ENCODE measurements around the gene NXN. TPM values are rescaled to one million over a fixed set of nuclear protein-coding genes. Genes with fewer than 3 reads are reported as not detected.

NXN gene
- total RNA-seq, 1 donor from 2014 or later = 177 TPM

- Mint-ChIP-seq H3K4me1 (ENCODE audit: low read depth, unreplicated experiment) (peaks cover 4% of the 10 kb centered on the region), H3K9me3 (ENCODE audit: unreplicated experiment) (peaks cover 11% of the 10 kb centered on the region), H3K27me3 (ENCODE audit: unreplicated experiment) (peaks cover 3% of the 10 kb centered on the region), H3K36me3 (ENCODE audit: unreplicated experiment) (no peaks in the 10 kb centered on the region), H3K4me3 (ENCODE audit: unreplicated experiment) (no peak overlapping the region), H3K27ac (ENCODE audit: unreplicated experiment) (peak overlapping the region; percentile 28)
- DNase-seq = no peak
- no peak for TF ChIP-seq CTCF (IDR thresholded peaks at IDR 0.05; ENCODE audit: partially characterized antibody, unreplicated experiment)
Observed at GRCh38 chr17:992933-993332, 13.4 kb upstream of the NXN start.

GRCh38 chr17:988561-988960, 9.0 kb upstream of the NXN start:
- Mint-ChIP-seq H3K27ac (ENCODE audit: unreplicated experiment) (no peak overlapping the region), H3K4me1 (ENCODE audit: low read depth, unreplicated experiment) (peaks cover 3% of the 10 kb centered on the region), H3K4me3 (ENCODE audit: unreplicated experiment) (no peak overlapping the region), H3K27me3 (ENCODE audit: unreplicated experiment) (peaks cover 2% of the 10 kb centered on the region), H3K36me3 (ENCODE audit: unreplicated experiment) (no peaks in the 10 kb centered on the region), H3K9me3 (ENCODE audit: unreplicated experiment) (peaks cover 6% of the 10 kb centered on the region)
- no peak for TF ChIP-seq CTCF (IDR thresholded peaks at IDR 0.05; ENCODE audit: partially characterized antibody, unreplicated experiment)
- DNase-seq = no peak

- H3K4me1 Mint-ChIP-seq (ENCODE audit: low read depth, unreplicated experiment) = peaks cover 3% of the 10 kb centered on the region
- H3K4me3 Mint-ChIP-seq (ENCODE audit: unreplicated experiment) = no peak overlapping the region
- H3K9me3 Mint-ChIP-seq (ENCODE audit: unreplicated experiment) = peaks cover 6% of the 10 kb centered on the region
- H3K36me3 Mint-ChIP-seq (ENCODE audit: unreplicated experiment) = no peaks in the 10 kb centered on the region
- H3K27me3 Mint-ChIP-seq (ENCODE audit: unreplicated experiment) = peaks cover 2% of the 10 kb centered on the region
- DNase-seq = no peak
- no peak for TF ChIP-seq CTCF (IDR thresholded peaks at IDR 0.05; ENCODE audit: partially characterized antibody, unreplicated experiment)
- no peak overlapping the region for H3K27ac Mint-ChIP-seq (ENCODE audit: unreplicated experiment)
Observed at GRCh38 chr17:987931-988330, 8.4 kb upstream of the NXN start.

- Mint-ChIP-seq H3K27me3 (ENCODE audit: unreplicated experiment) (peaks cover 2% of the 10 kb centered on the region), H3K9me3 (ENCODE audit: unreplicated experiment) (peaks cover 4% of the 10 kb centered on the region), H3K4me3 (ENCODE audit: unreplicated experiment) (no peak overlapping the region), H3K36me3 (ENCODE audit: unreplicated experiment) (no peaks in the 10 kb centered on the region), H3K4me1 (ENCODE audit: low read depth, unreplicated experiment) (peaks cover 5% of the 10 kb centered on the region), H3K27ac (ENCODE audit: unreplicated experiment) (no peak overlapping the region)
- DNase-seq = no peak
- TF ChIP-seq CTCF (IDR thresholded peaks at IDR 0.05; ENCODE audit: partially characterized antibody, unreplicated experiment) = no peak
Observed at GRCh38 chr17:986322-986929, 6.8 kb upstream of the NXN start.

- H3K9me3 Mint-ChIP-seq (ENCODE audit: unreplicated experiment) = peaks cover 6% of the 10 kb centered on the region
- H3K27me3 Mint-ChIP-seq (ENCODE audit: unreplicated experiment) = peaks cover 4% of the 10 kb centered on the region
- H3K4me1 Mint-ChIP-seq (ENCODE audit: low read depth, unreplicated experiment) = peaks cover 8% of the 10 kb centered on the region
- H3K27ac Mint-ChIP-seq (ENCODE audit: unreplicated experiment) = no peak overlapping the region
- DNase-seq = no peak
- no peak overlapping the region for H3K4me3 Mint-ChIP-seq (ENCODE audit: unreplicated experiment)
- no peak for TF ChIP-seq CTCF (IDR thresholded peaks at IDR 0.05; ENCODE audit: partially characterized antibody, unreplicated experiment)
- H3K36me3 Mint-ChIP-seq (ENCODE audit: unreplicated experiment) = no peaks in the 10 kb centered on the region
Observed at GRCh38 chr17:983921-984320, 4.3 kb upstream of the NXN start.

Measured in glutamatergic neuron (in vitro differentiated cells).